Measurements from ENCODE around the gene DTNB. TPM values are rescaled to one million over a fixed set of nuclear protein-coding genes. Genes with fewer than 3 reads are reported as not detected.

Gene DTNB
- polyA plus RNA-seq, 1 of the 3 experiments (the other 2 are of a cell fraction) = 15.3 TPM

DNA sequence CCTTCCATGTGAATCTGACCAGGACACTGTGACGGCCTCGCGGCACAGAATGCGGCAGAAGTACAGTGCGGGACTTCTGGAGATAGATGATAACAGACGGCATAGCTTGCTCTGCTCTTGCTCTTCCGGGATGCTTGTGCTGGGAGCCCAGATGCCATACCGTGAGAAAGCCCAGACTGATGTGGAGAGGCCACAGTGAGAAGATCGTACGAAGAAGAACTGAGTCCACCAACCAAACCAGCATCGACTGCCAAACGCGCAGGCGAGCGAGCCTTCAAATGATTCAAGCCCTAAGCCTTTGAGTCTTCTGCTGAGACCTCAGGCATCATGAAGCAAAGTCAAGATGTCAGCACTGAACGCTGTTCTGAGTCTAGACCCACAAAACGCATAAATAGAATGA lies 33.7 kb downstream of the DTNB start (continued):
- no peak for TF ChIP-seq GABPA (IDR thresholded peaks at IDR 0.05; ENCODE audit: low read depth)

DNA sequence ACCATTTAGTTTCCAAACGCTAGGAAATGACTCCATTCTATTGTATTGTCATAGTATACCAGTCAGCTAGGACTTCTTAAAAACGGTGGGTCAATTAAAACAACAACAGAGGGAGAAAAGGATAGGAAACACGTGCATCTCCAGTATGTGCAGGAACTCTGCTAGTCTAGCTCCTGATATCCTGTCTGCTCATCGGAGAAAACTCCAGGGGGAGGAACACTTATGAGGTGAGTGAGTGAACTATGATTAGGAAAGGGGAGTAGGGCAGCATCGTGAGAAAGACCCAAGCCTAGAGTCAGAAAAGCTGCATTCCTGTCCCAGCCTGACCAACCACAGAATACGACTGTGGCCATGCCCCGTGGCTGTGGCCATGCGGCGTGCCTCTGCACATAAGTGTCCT lies 34.2 kb downstream of the DTNB start:
- POLR2A ChIA-PET = no interaction called here
- H3K27me3 ChIP-seq (ENCODE audit: insufficient read depth) = no peaks in the 10 kb centered on the region
- no peak for DNase-seq

DNA sequence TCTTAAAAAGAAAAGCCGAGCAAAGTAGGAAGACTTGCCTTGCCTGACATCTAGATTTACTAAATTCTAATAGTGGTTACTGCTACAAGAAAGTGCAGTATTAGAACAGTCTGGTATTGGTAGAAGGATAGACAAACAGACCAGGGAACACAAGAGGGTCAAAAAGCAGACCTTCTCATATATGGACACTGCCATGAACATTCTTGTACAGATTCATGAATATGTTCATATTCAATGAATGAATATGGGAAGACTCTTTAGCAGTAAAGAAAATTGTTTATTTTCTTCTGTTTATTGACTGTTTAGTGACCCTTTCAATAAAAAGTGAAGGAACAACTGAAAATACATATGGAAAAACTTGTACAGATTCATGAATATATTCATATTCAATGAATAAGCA lies 37.6 kb downstream of the DTNB start:
- 93% methylated on average over 1 of the region's 1 CpG for WGBS (ENCODE audit: low lambda C conversion rate)
- POLR2A ChIA-PET = no interaction called here
- DNase-seq = no peak
- TF ChIP-seq YY1 (IDR thresholded peaks at IDR 0.05; ENCODE audit: low read depth) (no peak), EZH2phosphoT487 (IDR thresholded peaks at IDR 0.05; ENCODE audit: borderline replicate concordance, low read depth) (no peak), RAD21 (IDR thresholded peaks at IDR 0.05; ENCODE audit: low read length) (no peak), RCOR1 (IDR thresholded peaks at IDR 0.05; ENCODE audit: low read length) (no peak), EP300 (IDR thresholded peaks at IDR 0.05; ENCODE audit: borderline replicate concordance in 1 of 2, low read depth in 1 of 2, low read length in 1 of 2) (no peak), TEAD4 (IDR thresholded peaks at IDR 0.05; ENCODE audit: borderline replicate concordance, insufficient read depth) (no peak), SMC3 (IDR thresholded peaks at IDR 0.05; ENCODE audit: low read depth, low read length) (no peak), NFIC (IDR thresholded peaks at IDR 0.05; ENCODE audit: borderline replicate concordance) (no peak), NRF1 (IDR thresholded peaks at IDR 0.05; ENCODE audit: low read depth, low read length) (no peak)
- TF ChIP-seq, protein P1, sequence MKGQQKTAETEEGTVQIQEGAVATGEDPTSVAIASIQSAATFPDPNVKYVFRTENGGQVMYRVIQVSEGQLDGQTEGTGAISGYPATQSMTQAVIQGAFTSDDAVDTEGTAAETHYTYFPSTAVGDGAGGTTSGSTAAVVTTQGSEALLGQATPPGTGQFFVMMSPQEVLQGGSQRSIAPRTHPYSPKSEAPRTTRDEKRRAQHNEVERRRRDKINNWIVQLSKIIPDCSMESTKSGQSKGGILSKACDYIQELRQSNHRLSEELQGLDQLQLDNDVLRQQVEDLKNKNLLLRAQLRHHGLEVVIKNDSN (IDR thresholded peaks at IDR 0.05; ENCODE audit: borderline replicate concordance, low read depth) = no peak
- TF ChIP-seq, protein P2, sequence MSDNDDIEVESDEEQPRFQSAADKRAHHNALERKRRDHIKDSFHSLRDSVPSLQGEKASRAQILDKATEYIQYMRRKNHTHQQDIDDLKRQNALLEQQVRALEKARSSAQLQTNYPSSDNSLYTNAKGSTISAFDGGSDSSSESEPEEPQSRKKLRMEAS (IDR thresholded peaks at IDR 0.05; ENCODE audit: low read depth) = no peak
- TF ChIP-seq, protein P3, sequence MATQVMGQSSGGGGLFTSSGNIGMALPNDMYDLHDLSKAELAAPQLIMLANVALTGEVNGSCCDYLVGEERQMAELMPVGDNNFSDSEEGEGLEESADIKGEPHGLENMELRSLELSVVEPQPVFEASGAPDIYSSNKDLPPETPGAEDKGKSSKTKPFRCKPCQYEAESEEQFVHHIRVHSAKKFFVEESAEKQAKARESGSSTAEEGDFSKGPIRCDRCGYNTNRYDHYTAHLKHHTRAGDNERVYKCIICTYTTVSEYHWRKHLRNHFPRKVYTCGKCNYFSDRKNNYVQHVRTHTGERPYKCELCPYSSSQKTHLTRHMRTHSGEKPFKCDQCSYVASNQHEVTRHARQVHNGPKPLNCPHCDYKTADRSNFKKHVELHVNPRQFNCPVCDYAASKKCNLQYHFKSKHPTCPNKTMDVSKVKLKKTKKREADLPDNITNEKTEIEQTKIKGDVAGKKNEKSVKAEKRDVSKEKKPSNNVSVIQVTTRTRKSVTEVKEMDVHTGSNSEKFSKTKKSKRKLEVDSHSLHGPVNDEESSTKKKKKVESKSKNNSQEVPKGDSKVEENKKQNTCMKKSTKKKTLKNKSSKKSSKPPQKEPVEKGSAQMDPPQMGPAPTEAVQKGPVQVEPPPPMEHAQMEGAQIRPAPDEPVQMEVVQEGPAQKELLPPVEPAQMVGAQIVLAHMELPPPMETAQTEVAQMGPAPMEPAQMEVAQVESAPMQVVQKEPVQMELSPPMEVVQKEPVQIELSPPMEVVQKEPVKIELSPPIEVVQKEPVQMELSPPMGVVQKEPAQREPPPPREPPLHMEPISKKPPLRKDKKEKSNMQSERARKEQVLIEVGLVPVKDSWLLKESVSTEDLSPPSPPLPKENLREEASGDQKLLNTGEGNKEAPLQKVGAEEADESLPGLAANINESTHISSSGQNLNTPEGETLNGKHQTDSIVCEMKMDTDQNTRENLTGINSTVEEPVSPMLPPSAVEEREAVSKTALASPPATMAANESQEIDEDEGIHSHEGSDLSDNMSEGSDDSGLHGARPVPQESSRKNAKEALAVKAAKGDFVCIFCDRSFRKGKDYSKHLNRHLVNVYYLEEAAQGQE (IDR thresholded peaks at IDR 0.05; ENCODE audit: low read depth, low read length) = no peak

More for the DNA sequence above, 34.2 kb downstream of the DTNB start:
- no peak overlapping the region for H3K27ac ChIP-seq (ENCODE audit: low read depth in 2 of 2, low read length in 1 of 2)
- H3K36me3 ChIP-seq (replicated peaks in 1 of 2; ENCODE audit: control insufficient read depth in 1 of 2, insufficient read depth in 2 of 2, low read length in 1 of 2) = no peaks in the 10 kb centered on the region
- no peaks in the 10 kb centered on the region for H3K9me2 ChIP-seq
- no peaks in the 10 kb centered on the region for H3K9me3 ChIP-seq
- no peaks in the 10 kb centered on the region for H4K20me1 ChIP-seq (ENCODE audit: insufficient read depth)
- H3K79me2 ChIP-seq (ENCODE audit: insufficient read depth) = no peaks in the 10 kb centered on the region
- no peak overlapping the region for H3K4me3 ChIP-seq (ENCODE audit: low read depth in 2 of 2, low read length in 1 of 2)
- CTCF ChIA-PET = interaction anchor here (0.7 to 1.7 kb wide), 3 partner anchors 26 to 254 kb away, joined by 3 to 7 read pairs (median 4); no protein-coding TSS in a partner anchor
- H3F3A ChIP-seq (replicated peaks; ENCODE audit: insufficient read depth) = no peaks in the 10 kb centered on the region
- H3K4me2 ChIP-seq = no peak overlapping the region
- no peak overlapping the region for H2AFZ ChIP-seq (ENCODE audit: low read depth)
- no peak for TF ChIP-seq CHD2 (IDR thresholded peaks at IDR 0.05; ENCODE audit: low read length, partially characterized antibody)
- TF ChIP-seq, protein P4, sequence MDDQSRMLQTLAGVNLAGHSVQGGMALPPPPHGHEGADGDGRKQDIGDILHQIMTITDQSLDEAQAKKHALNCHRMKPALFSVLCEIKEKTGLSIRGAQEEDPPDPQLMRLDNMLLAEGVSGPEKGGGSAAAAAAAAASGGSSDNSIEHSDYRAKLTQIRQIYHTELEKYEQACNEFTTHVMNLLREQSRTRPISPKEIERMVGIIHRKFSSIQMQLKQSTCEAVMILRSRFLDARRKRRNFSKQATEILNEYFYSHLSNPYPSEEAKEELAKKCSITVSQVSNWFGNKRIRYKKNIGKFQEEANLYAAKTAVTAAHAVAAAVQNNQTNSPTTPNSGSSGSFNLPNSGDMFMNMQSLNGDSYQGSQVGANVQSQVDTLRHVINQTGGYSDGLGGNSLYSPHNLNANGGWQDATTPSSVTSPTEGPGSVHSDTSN (IDR thresholded peaks at IDR 0.05) = no peak
- TF ChIP-seq FOXM1 (IDR thresholded peaks at IDR 0.05; ENCODE audit: low read depth) = no peak
- TF ChIP-seq FOSL2 (IDR thresholded peaks at IDR 0.05; ENCODE audit: borderline replicate concordance, low read depth) = no peak
- TF ChIP-seq, protein P5, sequence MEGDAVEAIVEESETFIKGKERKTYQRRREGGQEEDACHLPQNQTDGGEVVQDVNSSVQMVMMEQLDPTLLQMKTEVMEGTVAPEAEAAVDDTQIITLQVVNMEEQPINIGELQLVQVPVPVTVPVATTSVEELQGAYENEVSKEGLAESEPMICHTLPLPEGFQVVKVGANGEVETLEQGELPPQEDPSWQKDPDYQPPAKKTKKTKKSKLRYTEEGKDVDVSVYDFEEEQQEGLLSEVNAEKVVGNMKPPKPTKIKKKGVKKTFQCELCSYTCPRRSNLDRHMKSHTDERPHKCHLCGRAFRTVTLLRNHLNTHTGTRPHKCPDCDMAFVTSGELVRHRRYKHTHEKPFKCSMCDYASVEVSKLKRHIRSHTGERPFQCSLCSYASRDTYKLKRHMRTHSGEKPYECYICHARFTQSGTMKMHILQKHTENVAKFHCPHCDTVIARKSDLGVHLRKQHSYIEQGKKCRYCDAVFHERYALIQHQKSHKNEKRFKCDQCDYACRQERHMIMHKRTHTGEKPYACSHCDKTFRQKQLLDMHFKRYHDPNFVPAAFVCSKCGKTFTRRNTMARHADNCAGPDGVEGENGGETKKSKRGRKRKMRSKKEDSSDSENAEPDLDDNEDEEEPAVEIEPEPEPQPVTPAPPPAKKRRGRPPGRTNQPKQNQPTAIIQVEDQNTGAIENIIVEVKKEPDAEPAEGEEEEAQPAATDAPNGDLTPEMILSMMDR (IDR thresholded peaks at IDR 0.05) = no peak
- no peak for TF ChIP-seq RCOR1 (IDR thresholded peaks at IDR 0.05; ENCODE audit: low read length)
- whole genome bisulfite sequencing (ENCODE audit: low lambda C conversion rate) = 90% methylated on average over 9 of the region's 9 CpGs
- H3K4me1 ChIP-seq (ENCODE audit: control insufficient read depth in 1 of 2, insufficient read depth in 2 of 2, low read depth in 1 of 2, low read length in 1 of 2) = no peaks in the 10 kb centered on the region; a peak in 1 of 4 replicates
- no peak overlapping the region for H3K9ac ChIP-seq

More for the DNA sequence above, 37.6 kb downstream of the DTNB start:
- H3K4me1 ChIP-seq (ENCODE audit: control insufficient read depth in 1 of 2, insufficient read depth in 2 of 2, low read depth in 1 of 2, low read length in 1 of 2) = no peaks in the 10 kb centered on the region; a peak in 2 of 4 replicates
- CTCF ChIA-PET = no interaction called here
- no peaks in the 10 kb centered on the region for H3K9me3 ChIP-seq
- no peaks in the 10 kb centered on the region for H4K20me1 ChIP-seq (ENCODE audit: insufficient read depth)
- H2AFZ ChIP-seq (ENCODE audit: low read depth) = no peak overlapping the region
- no peak overlapping the region for H3K27ac ChIP-seq (ENCODE audit: low read depth in 2 of 2, low read length in 1 of 2)
- no peaks in the 10 kb centered on the region for H3K79me2 ChIP-seq (ENCODE audit: insufficient read depth)
- H3K9me2 ChIP-seq = no peaks in the 10 kb centered on the region
- no peaks in the 10 kb centered on the region for H3K27me3 ChIP-seq (ENCODE audit: insufficient read depth)
- H3K4me2 ChIP-seq = no peak overlapping the region
- H3K9ac ChIP-seq = no peak overlapping the region
- no peaks in the 10 kb centered on the region for H3K36me3 ChIP-seq (replicated peaks in 1 of 2; ENCODE audit: control insufficient read depth in 1 of 2, insufficient read depth in 2 of 2, low read length in 1 of 2)
- H3K4me3 ChIP-seq (ENCODE audit: low read depth in 2 of 2, low read length in 1 of 2) = no peak overlapping the region
- H3F3A ChIP-seq (replicated peaks; ENCODE audit: insufficient read depth) = no peaks in the 10 kb centered on the region

All from SK-N-SH (cell line).